Upper lobe of right lung (tissue), 1 donor: ENCODE results near the gene IL1RAPL1. TPM values are rescaled to one million over a fixed set of nuclear protein-coding genes. Genes with fewer than 3 reads are reported as not detected.

ENCODE experiments used
- ATAC-seq: fragments of 200-7000 bp; cut with Tn5 transposase; one replicate; pipeline ENCODE4 v1.9.1; 2020; ENCODE audit warnings: mild to moderate bottlenecking, moderate library complexity
- DNase-seq: peaks from one replicate; pipeline ENCODE4 v3.0.0-alpha.2; 2020
- H3K27ac ChIP-seq: fragments of 200-600 bp; one replicate; pipeline ENCODE4 v1.8.0; 2022
- H3K27me3 ChIP-seq: fragments of 200-600 bp; one replicate; pipeline ENCODE4 v1.8.0; 2022; ENCODE audit warnings: mild to moderate bottlenecking
- H3K36me3 ChIP-seq: fragments of 200-600 bp; one replicate; pipeline ENCODE4 v1.8.0; 2022
- H3K4me1 ChIP-seq: fragments of 200-600 bp; one replicate; pipeline ENCODE4 v1.8.0; 2022
- H3K4me3 ChIP-seq: fragments of 200-600 bp; one replicate; pipeline ENCODE4 v1.8.0; 2022; ENCODE audit warnings: mild to moderate bottlenecking
- H3K9me3 ChIP-seq: fragments of 200-600 bp; one replicate; pipeline ENCODE4 v1.8.0; 2022
- CTCF ChIP-seq: fragments of 200-600 bp; IDR thresholded peaks from one replicate; pipeline ENCODE4 v1.8.0; 2022; ENCODE audit warnings: antibody characterized with exemption
- intact Hi-C: fragments of 100-400 bp; cut with DNase I; formaldehyde crosslinking; loops from one replicate; pipeline ENCODE4 v1.11.0; 2022
- total RNA-seq: library from RNA; stranded (reverse); fragmentation: NEBNext Ultra II Directional; extraction: Animal tissue kit (Norgen Biotek cat#: 25700); gene quantifications from one replicate; pipeline ENCODE4 v1.2.1, GENCODE V29; 2021
- donor health status: DM: no; HTN: yes; CAD: no; lungs with severe emphysema.

IL1RAPL1 gene
- total RNA-seq, 1 donor from 2014 or later: not detected

GRCh38 chrX:29155286-29155685, 568.0 kb downstream of the IL1RAPL1 start:
- intact Hi-C loops: no loop called here
- no peak for ATAC-seq
- no peaks in the 10 kb centered on the region for H3K36me3 ChIP-seq
- H3K27ac ChIP-seq: no peak overlapping the region
- TF ChIP-seq CTCF: no peak
- no peak for DNase-seq
- H3K9me3 ChIP-seq: no peaks in the 10 kb centered on the region
- no peaks in the 10 kb centered on the region for H3K27me3 ChIP-seq
- no peak overlapping the region for H3K4me3 ChIP-seq
- no peaks in the 10 kb centered on the region for H3K4me1 ChIP-seq

GRCh38 chrX:29172880-29173279, 585.6 kb downstream of the IL1RAPL1 start:
- no peak for TF ChIP-seq CTCF
- no peaks in the 10 kb centered on the region for H3K9me3 ChIP-seq

GRCh38 chrX:29187264-29187663, 600.0 kb downstream of the IL1RAPL1 start:
- ATAC-seq: no peak
- DNase-seq: no peak
- no peak for TF ChIP-seq CTCF

More at GRCh38 chrX:29172880-29173279, 585.6 kb downstream of the IL1RAPL1 start:
- no peak for ATAC-seq
- no peaks in the 10 kb centered on the region for H3K36me3 ChIP-seq
- no peak for DNase-seq
- intact Hi-C loops: no loop called here
- H3K4me3 ChIP-seq: no peak overlapping the region
- H3K27ac ChIP-seq: no peak overlapping the region
- H3K27me3 ChIP-seq: no peaks in the 10 kb centered on the region
- H3K4me1 ChIP-seq: no peaks in the 10 kb centered on the region

GRCh38 chrX:29196501-29196900, 609.3 kb downstream of the IL1RAPL1 start:
- Histone ChIP-seq H3K4me3 (no peak overlapping the region), H3K27me3 (no peaks in the 10 kb centered on the region), H3K4me1 (no peaks in the 10 kb centered on the region), H3K9me3 (no peaks in the 10 kb centered on the region), H3K27ac (no peak overlapping the region), H3K36me3 (no peaks in the 10 kb centered on the region)
- no peak for DNase-seq
- intact Hi-C loops: no loop called here
- no peak for TF ChIP-seq CTCF
- no peak for ATAC-seq

More at GRCh38 chrX:29187264-29187663, 600.0 kb downstream of the IL1RAPL1 start:
- H3K27me3 ChIP-seq: no peaks in the 10 kb centered on the region
- intact Hi-C loops: no loop called here
- no peaks in the 10 kb centered on the region for H3K4me1 ChIP-seq
- no peaks in the 10 kb centered on the region for H3K9me3 ChIP-seq
- H3K27ac ChIP-seq: no peak overlapping the region
- H3K4me3 ChIP-seq: no peak overlapping the region
- H3K36me3 ChIP-seq: no peaks in the 10 kb centered on the region

GRCh38 chrX:29215251-29215650, 628.0 kb downstream of the IL1RAPL1 start:
- Histone ChIP-seq H3K27me3 (no peaks in the 10 kb centered on the region), H3K36me3 (no peaks in the 10 kb centered on the region), H3K4me1 (no peaks in the 10 kb centered on the region), H3K9me3 (no peaks in the 10 kb centered on the region), H3K27ac (no peak overlapping the region), H3K4me3 (no peak overlapping the region)
- ATAC-seq (no peak), DNase-seq (no peak)
- intact Hi-C loops: no loop called here
- no peak for TF ChIP-seq CTCF

- TF ChIP-seq CTCF: no peak
- Histone ChIP-seq H3K4me3 (no peak overlapping the region), H3K36me3 (no peaks in the 10 kb centered on the region), H3K27me3 (no peaks in the 10 kb centered on the region), H3K9me3 (no peaks in the 10 kb centered on the region), H3K4me1 (no peaks in the 10 kb centered on the region), H3K27ac (no peak overlapping the region)
- intact Hi-C loops: no loop called here
- no peak for DNase-seq
- no peak for ATAC-seq
Measured at GRCh38 chrX:29225670-29226069, 638.4 kb downstream of the IL1RAPL1 start.
